HCT116 (cell line): Measurements from ENCODE around the gene OR52E1. TPM values are rescaled to one million over a fixed set of nuclear protein-coding genes. Genes with fewer than 3 reads are reported as not detected.

Source experiments
- ATAC-seq: fragments of 200-7000 bp; cut with Tn5 transposase; 2 replicates; pipeline ENCODE4 v1.9.1; 2020; ENCODE audit warnings: mild to moderate bottlenecking, moderate library complexity
- BruUV-seq: library from RNA; stranded (reverse); fragments of 400-500 nt; replicated peaks from 2 replicates; lab custom pipeline; 2021; lab: Mats Ljungman, UMichigan
- CTCF ChIA-PET: fragments of 300-600 bp; sonication (Branson Sonifier 250); formaldehyde crosslinking; loops from one replicate; lab custom pipeline; 2021; ENCODE audit warnings: antibody characterized with exemption; lab: Charles Lee
- POLR2A ChIA-PET: fragments of 300-600, 350-600 bp; sonication (Branson Sonifier 250); formaldehyde crosslinking; loops from one replicate; lab custom pipeline; 2021; ENCODE audit warnings: antibody characterized with exemption; lab: Charles Lee
- RAD21 ChIA-PET, 2 experiments: fragments of 300-600 bp; sonication (Branson Sonifier 250); formaldehyde crosslinking; loops; one replicate each; lab custom pipeline; 2023; ENCODE audit warnings: low total read pairs in 2 of 2; ENCODE audit not compliant: uncharacterized antibody in 2 of 2, unreplicated experiment in 2 of 2, low non-redundant PET in 1 of 2; lab: Charles Lee
- DNase-seq: peaks from one replicate; pipeline ENCODE4 v3.0.0-alpha.2; 2010; ENCODE audit warnings: low read depth, low spot score
- H2AFZ ChIP-seq: fragments of 200-600 bp; shearing (Covaris generic), sonication (generic); 2 replicates; pipeline ENCODE4 v1.6.1; 2017; ENCODE audit warnings: low read depth, mixed run types, mixed read lengths, antibody characterized with exemption, low read length; ENCODE audit not compliant: poor library complexity, severe bottlenecking
- H3K27ac ChIP-seq: 2 replicates; pipeline ENCODE4 v1.5.1; 2012; ENCODE audit warnings: low read depth, low read length
- H3K27me3 ChIP-seq: fragments of 200-600 bp; sonication (generic); 2 replicates; pipeline ENCODE4 v1.6.1; 2016; ENCODE audit warnings: mixed run types, low read length, mixed read lengths; ENCODE audit not compliant: insufficient read depth
- H3K36me3 ChIP-seq, 2 experiments: fragments of 200-500 bp in 1 of 2; fragments of 200-600 bp in 1 of 2; sonication (Bioruptor generic) in 1 of 2; sonication (generic) in 1 of 2; 2 replicates each; pipeline versions ENCODE4 v1.5.1 to v1.6.1; 2014 to 2016; ENCODE audit warnings: low read length in 2 of 2, inconsistent platforms in 1 of 2, mixed read lengths in 1 of 2, mixed run types in 1 of 2; ENCODE audit not compliant: insufficient read depth in 2 of 2, control insufficient read depth in 1 of 2
- H3K4me1 ChIP-seq, 2 experiments: fragments of 200-600 bp in 1 of 2; sonication (generic) in 1 of 2; 2 replicates each; pipeline versions ENCODE4 v1.5.1 to v1.6.1; 2012 to 2017; ENCODE audit warnings: low read length in 2 of 2, inconsistent platforms in 1 of 2, mild to moderate bottlenecking in 1 of 2, mixed read lengths in 1 of 2, mixed run types in 1 of 2, moderate library complexity in 1 of 2; ENCODE audit not compliant: insufficient read depth in 2 of 2, control insufficient read depth in 1 of 2
- H3K4me2 ChIP-seq: fragments of 200-600 bp; sonication (generic); 2 replicates; pipeline ENCODE4 v1.6.1; 2017; ENCODE audit warnings: mixed run types, low read length, mixed read lengths
- H3K4me3 ChIP-seq, 2 experiments: fragments of 200-600 bp in 1 of 2; sonication (generic) in 1 of 2; replicated peaks in 1 of 2; 2 replicates each; pipeline ENCODE4 v1.5.1; 2011 to 2016; ENCODE audit warnings: low read length in 2 of 2, control low read depth in 1 of 2, low read depth in 1 of 2, mild to moderate bottlenecking in 1 of 2, mixed read lengths in 1 of 2, mixed run types in 1 of 2
- H3K79me2 ChIP-seq: fragments of 200-600 bp; sonication (generic); 2 replicates; pipeline ENCODE4 v1.6.1; 2017; ENCODE audit warnings: mild to moderate bottlenecking, mixed run types, low read length, moderate library complexity, mixed read lengths; ENCODE audit not compliant: insufficient read depth
- H3K9ac ChIP-seq: fragments of 200-600 bp; sonication (generic); 2 replicates; pipeline ENCODE4 v1.6.1; 2016; ENCODE audit warnings: low read length, mixed read lengths
- H3K9me2 ChIP-seq: fragments of 200-600 bp; sonication (generic), shearing (Covaris generic); 2 replicates; pipeline ENCODE4 v1.6.1; 2017; ENCODE audit warnings: mixed run types, mild to moderate bottlenecking, moderate library complexity; ENCODE audit not compliant: insufficient read depth
- H3K9me3 ChIP-seq, 2 experiments: fragments of 200-500 bp in 1 of 2; fragments of 200-600 bp in 1 of 2; sonication (Bioruptor generic) in 1 of 2; sonication (generic) in 1 of 2; 2 replicates each; pipeline ENCODE4 v1.6.1; 2014 to 2017; ENCODE audit warnings: low read length in 2 of 2, mixed read lengths in 2 of 2, inconsistent platforms in 1 of 2, low read depth in 1 of 2, mild to moderate bottlenecking in 1 of 2, mixed run types in 1 of 2, moderate library complexity in 1 of 2; ENCODE audit not compliant: control insufficient read depth in 1 of 2, insufficient read depth in 1 of 2
- H4K20me1 ChIP-seq: fragments of 200-600 bp; sonication (generic), shearing (Covaris generic); 2 replicates; pipeline ENCODE4 v1.6.1; 2017; ENCODE audit warnings: mixed run types, mild to moderate bottlenecking, moderate library complexity; ENCODE audit not compliant: insufficient read depth
- CBX3 ChIP-seq: IDR thresholded peaks from 2 replicates; pipeline ENCODE4 v1.6.1; 2012; ENCODE audit warnings: low read depth
- CEBPB ChIP-seq: IDR thresholded peaks from 2 replicates; pipeline ENCODE4 v1.6.1; 2012; ENCODE audit warnings: low read depth
- EGR1 ChIP-seq: IDR thresholded peaks from 2 replicates; pipeline ENCODE4 v1.6.1; 2012; ENCODE audit warnings: low read depth
- EZH2 ChIP-seq: fragments of 200-600 bp; sonication (generic); IDR thresholded peaks from 2 replicates; pipeline ENCODE4 v1.6.1; 2017; ENCODE audit warnings: antibody characterized with exemption, mixed run types
- EZH2phosphoT487 ChIP-seq: fragments of 200-600 bp; IDR thresholded peaks from 2 replicates; pipeline ENCODE4 v1.6.1; 2018; ENCODE audit warnings: antibody characterized with exemption, borderline replicate concordance
- RAD21 ChIP-seq: IDR thresholded peaks from 2 replicates; pipeline ENCODE4 v1.6.1; 2012; ENCODE audit warnings: low read depth, mild to moderate bottlenecking
- SP1 ChIP-seq: IDR thresholded peaks from 2 replicates; pipeline ENCODE4 v1.6.1; 2012; ENCODE audit warnings: low read depth
- SRF ChIP-seq: IDR thresholded peaks from 2 replicates; pipeline ENCODE4 v1.6.1; 2012; ENCODE audit warnings: low read depth
- intact Hi-C: fragments of 100-400 bp; cut with micrococcal nuclease; formaldehyde crosslinking; loops from 2 replicates; pipeline ENCODE4 v1.10.0; 2022
- total RNA-seq: library from RNA; stranded (reverse); gene quantifications from one replicate; pipeline ENCODE4 v1.2.1, GENCODE V29; 2021; ENCODE audit not compliant: unreplicated experiment
- TF ChIP-seq, protein P1 (sequence below): IDR thresholded peaks from 2 replicates; pipeline ENCODE4 v1.6.1; 2012
- TF ChIP-seq, protein P2 (sequence below), 3 experiments: fragments of 200-600 bp in 1 of 3; sonication (generic) in 1 of 3; IDR thresholded peaks in 2 of 3; conservative IDR thresholded peaks in 1 of 3; 2 replicates each; pipeline ENCODE4 v1.5.1; 2012 to 2017; ENCODE audit warnings: low read depth in 2 of 3, low read length in 2 of 3, antibody characterized with exemption in 1 of 3, borderline replicate concordance in 1 of 3, control low read depth in 1 of 3, mild to moderate bottlenecking in 1 of 3, mixed read lengths in 1 of 3, mixed run types in 1 of 3, moderate library complexity in 1 of 3; ENCODE audit not compliant: insufficient read depth in 1 of 3

Gene OR52E1
- total RNA-seq, 1 experiment from 2014 or later, result not detected

DNA sequence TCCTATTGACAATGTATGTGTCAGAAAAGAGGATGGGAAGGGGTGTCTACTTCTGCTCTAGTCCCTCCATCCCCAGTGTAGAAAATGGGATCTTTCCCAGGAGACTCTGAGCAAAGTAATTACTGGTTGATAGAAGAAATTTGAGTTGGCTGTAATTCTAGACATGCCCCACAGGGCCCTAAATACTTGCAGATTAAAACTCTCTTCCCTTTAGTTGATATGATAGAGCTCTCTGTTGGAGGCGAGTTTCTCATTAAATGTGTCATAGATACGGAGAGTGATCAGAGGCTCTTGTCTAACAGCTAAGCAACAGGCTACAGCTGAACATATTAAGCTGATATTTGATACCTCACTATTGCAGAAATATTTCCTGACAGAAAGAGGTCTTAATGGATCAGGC lies 32.9 kb downstream of the OR52E1 start (continued):
- TF ChIP-seq, protein P1, sequence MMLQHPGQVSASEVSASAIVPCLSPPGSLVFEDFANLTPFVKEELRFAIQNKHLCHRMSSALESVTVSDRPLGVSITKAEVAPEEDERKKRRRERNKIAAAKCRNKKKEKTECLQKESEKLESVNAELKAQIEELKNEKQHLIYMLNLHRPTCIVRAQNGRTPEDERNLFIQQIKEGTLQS, result no peak
- TF ChIP-seq RAD21 (no peak), EGR1 (no peak), SP1 (no peak), EZH2phosphoT487 (no peak)

DNA sequence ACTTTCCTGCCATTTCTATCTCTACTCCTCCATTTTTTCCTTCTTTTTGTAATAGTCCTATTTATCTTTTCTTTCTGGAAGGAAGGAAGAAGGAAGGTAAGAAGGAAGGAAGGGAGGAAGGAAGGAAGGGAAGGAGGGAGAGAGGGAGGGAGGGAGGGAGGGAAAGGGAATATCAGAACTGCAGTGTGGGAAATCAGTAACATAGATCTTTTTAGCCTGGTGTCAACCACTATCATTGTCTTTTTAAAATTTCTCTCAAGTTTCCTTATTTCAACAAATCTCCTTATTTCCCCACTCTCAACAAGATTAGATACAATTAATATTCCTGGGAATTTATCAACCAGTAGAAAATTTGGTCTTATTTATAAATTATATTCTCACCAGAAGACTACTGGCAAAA lies 33.7 kb downstream of the OR52E1 start:
- no peak overlapping the region for H3K4me3 ChIP-seq
- H3K27me3 ChIP-seq, result peaks cover 83% of the 10 kb centered on the region
- no TSS peak for BruUV-seq
- no peaks in the 10 kb centered on the region for H3K36me3 ChIP-seq
- TF ChIP-seq, protein P2, sequence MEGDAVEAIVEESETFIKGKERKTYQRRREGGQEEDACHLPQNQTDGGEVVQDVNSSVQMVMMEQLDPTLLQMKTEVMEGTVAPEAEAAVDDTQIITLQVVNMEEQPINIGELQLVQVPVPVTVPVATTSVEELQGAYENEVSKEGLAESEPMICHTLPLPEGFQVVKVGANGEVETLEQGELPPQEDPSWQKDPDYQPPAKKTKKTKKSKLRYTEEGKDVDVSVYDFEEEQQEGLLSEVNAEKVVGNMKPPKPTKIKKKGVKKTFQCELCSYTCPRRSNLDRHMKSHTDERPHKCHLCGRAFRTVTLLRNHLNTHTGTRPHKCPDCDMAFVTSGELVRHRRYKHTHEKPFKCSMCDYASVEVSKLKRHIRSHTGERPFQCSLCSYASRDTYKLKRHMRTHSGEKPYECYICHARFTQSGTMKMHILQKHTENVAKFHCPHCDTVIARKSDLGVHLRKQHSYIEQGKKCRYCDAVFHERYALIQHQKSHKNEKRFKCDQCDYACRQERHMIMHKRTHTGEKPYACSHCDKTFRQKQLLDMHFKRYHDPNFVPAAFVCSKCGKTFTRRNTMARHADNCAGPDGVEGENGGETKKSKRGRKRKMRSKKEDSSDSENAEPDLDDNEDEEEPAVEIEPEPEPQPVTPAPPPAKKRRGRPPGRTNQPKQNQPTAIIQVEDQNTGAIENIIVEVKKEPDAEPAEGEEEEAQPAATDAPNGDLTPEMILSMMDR (IDR thresholded peaks at IDR 0.05 in 2 of 3, conservative IDR thresholded peaks at IDR 0.05 in 1 of 3; ENCODE audit: borderline replicate concordance in 1 of 3, insufficient read depth in 1 of 3, low read depth in 2 of 3, low read length in 2 of 3), result no peak
- TF ChIP-seq CEBPB (no peak), EGR1 (no peak), SP1 (no peak), EZH2 (no peak), CBX3 (no peak), SRF (no peak)
- TF ChIP-seq, protein P1, result no peak
- ATAC-seq (no peak), DNase-seq (no peak)
- ChIA-PET CTCF (no interaction called here), POLR2A (no interaction called here), RAD21 (no interaction called here)
- no peaks in the 10 kb centered on the region for H3K79me2 ChIP-seq
- H3K27ac ChIP-seq, result no peak overlapping the region
- no peaks in the 10 kb centered on the region for H3K9me3 ChIP-seq
- H3K4me1 ChIP-seq, result no peaks in the 10 kb centered on the region
- H3K9me2 ChIP-seq, result no peaks in the 10 kb centered on the region
- no peak overlapping the region for H2AFZ ChIP-seq
- no peaks in the 10 kb centered on the region for H4K20me1 ChIP-seq
- intact Hi-C loops, result no loop called here
- no peak overlapping the region for H3K9ac ChIP-seq
- H3K4me2 ChIP-seq, result no peak overlapping the region
